H1 (cell line): ENCODE results near the gene HABP4. TPM values are rescaled to one million over a fixed set of nuclear protein-coding genes. Genes with fewer than 3 reads are reported as not detected.

Source experiments
- CTCF ChIA-PET: fragments of 300-600 bp; sonication (Branson Sonifier 250); formaldehyde crosslinking; loops from one replicate; lab custom pipeline; 2021; ENCODE audit not compliant: partially characterized antibody; lab: Charles Lee
- POLR2A ChIA-PET: fragments of 300-600 bp; sonication (Branson Sonifier 250); formaldehyde crosslinking; loops from one replicate; lab custom pipeline; 2021; ENCODE audit warnings: inconsistent platforms; ENCODE audit not compliant: partially characterized antibody; lab: Charles Lee
- DNase-seq, 2 experiments: peaks; one replicate each; pipeline versions ENCODE4 v3.0.0 to v3.0.0-alpha.2; 2010 to 2022; ENCODE audit warnings: low spot score in 2 of 2, low read depth in 1 of 2, mixed read lengths in 1 of 2
- FAIRE-seq: peaks from 2 replicates; lab custom pipeline; 2011; peaks lifted over from hg19 to GRCh38; lab: Jason Lieb, UNC
- H2AFZ ChIP-seq: 2 replicates; pipeline ENCODE4 v1.8.1; 2012; ENCODE audit warnings: low read length, inconsistent platforms
- H2AK5ac ChIP-seq: 2 replicates; pipeline ENCODE4 v1.6.1; 2013; ENCODE audit warnings: low read depth, low read length
- H2BK120ac ChIP-seq: replicated peaks from 2 replicates; pipeline ENCODE3; 2013; ENCODE audit warnings: low read depth, low read length, inconsistent platforms
- H2BK12ac ChIP-seq: 2 replicates; pipeline ENCODE4 v1.6.1; 2013; ENCODE audit warnings: low read depth, low read length
- H2BK15ac ChIP-seq: 2 replicates; pipeline ENCODE4 v1.6.1; 2013; ENCODE audit warnings: low read length
- H2BK20ac ChIP-seq: 2 replicates; pipeline ENCODE4 v1.6.1; 2013; ENCODE audit warnings: low read length
- H2BK5ac ChIP-seq: 2 replicates; pipeline ENCODE4 v1.6.1; 2013; ENCODE audit warnings: low read depth, low read length
- H3K14ac ChIP-seq: 2 replicates; pipeline ENCODE4 v1.6.1; 2013; ENCODE audit warnings: inconsistent platforms; ENCODE audit not compliant: insufficient read length
- H3K18ac ChIP-seq: 2 replicates; pipeline ENCODE4 v1.6.1; 2013; ENCODE audit warnings: low read length; ENCODE audit errors: extremely low read depth
- H3K23ac ChIP-seq: 2 replicates; pipeline ENCODE4 v1.6.1; 2013; ENCODE audit warnings: inconsistent platforms; ENCODE audit not compliant: insufficient read length
- H3K23me2 ChIP-seq: 2 replicates; pipeline ENCODE4 v1.6.1; 2013; ENCODE audit warnings: low read depth, low read length
- H3K27ac ChIP-seq: 2 replicates; pipeline ENCODE4 v1.6.1; 2011; ENCODE audit warnings: low read depth, low read length, inconsistent platforms
- H3K27me3 ChIP-seq, 4 experiments: replicated peaks in 1 of 4; 1 replicate in 1 of 4; 2 replicates in 3 of 4; pipeline versions ENCODE4 v1.6.1 to v1.8.1; 2011 to 2013; ENCODE audit warnings: low read length in 3 of 4, mild to moderate bottlenecking in 3 of 4, inconsistent platforms in 2 of 4, mixed read lengths in 2 of 4, moderate library complexity in 1 of 4; ENCODE audit not compliant: control insufficient read depth in 3 of 4, insufficient read depth in 3 of 4; ENCODE audit errors: extremely low read depth in 1 of 4
- H3K36me3 ChIP-seq, 4 experiments: 2 replicates each; pipeline versions ENCODE4 v1.6.1 to v1.8.1; 2011 to 2013; ENCODE audit warnings: mild to moderate bottlenecking in 4 of 4, low read length in 3 of 4, moderate library complexity in 2 of 4, control low read depth in 1 of 4, inconsistent platforms in 1 of 4; ENCODE audit not compliant: insufficient read depth in 4 of 4, control insufficient read depth in 2 of 4
- H3K4ac ChIP-seq: replicated peaks from 2 replicates; pipeline ENCODE3; 2013; ENCODE audit warnings: low read length, low read depth, mixed read lengths, inconsistent platforms; ENCODE audit not compliant: insufficient read length
- H3K4me1 ChIP-seq, 4 experiments: replicated peaks in 1 of 4; 1 replicate in 1 of 4; 2 replicates in 3 of 4; pipeline versions ENCODE4 v1.6.1 to v1.8.1; 2011 to 2013; ENCODE audit warnings: low read length in 3 of 4, inconsistent platforms in 2 of 4, mixed read lengths in 1 of 4; ENCODE audit not compliant: insufficient read depth in 4 of 4, control insufficient read depth in 3 of 4
- H3K4me2 ChIP-seq, 2 experiments: 2 replicates each; pipeline versions ENCODE4 v1.6.1 to v1.8.1; 2011 to 2013; ENCODE audit warnings: low read depth in 2 of 2, low read length in 2 of 2, control low read depth in 1 of 2, inconsistent platforms in 1 of 2, mild to moderate bottlenecking in 1 of 2; ENCODE audit not compliant: insufficient read depth in 1 of 2
- H3K4me3 ChIP-seq, 4 experiments: fragments of 200-600, 300-600 bp in 1 of 4; sonication (generic), shearing (Covaris generic), sonication (Bioruptor Twin) in 1 of 4; 2 replicates each; pipeline versions ENCODE4 v1.5.1 to v1.8.1; 2011 to 2016; ENCODE audit warnings: low read length in 4 of 4, low read depth in 3 of 4, control low read depth in 2 of 4, inconsistent platforms in 2 of 4, mild to moderate bottlenecking in 2 of 4, mixed read lengths in 1 of 4, moderate library complexity in 1 of 4; ENCODE audit not compliant: insufficient read depth in 2 of 4; ENCODE audit errors: extremely low read depth in 1 of 4
- H3K56ac ChIP-seq: replicated peaks from 2 replicates; pipeline ENCODE3; 2013; ENCODE audit warnings: low read depth, mild to moderate bottlenecking, mixed read lengths, low read length, inconsistent platforms; ENCODE audit not compliant: insufficient read length
- H3K79me1 ChIP-seq: 2 replicates; pipeline ENCODE4 v1.6.1; 2013; ENCODE audit warnings: low read depth, low read length, control low read depth
- H3K79me2 ChIP-seq, 2 experiments: 2 replicates each; pipeline versions ENCODE4 v1.6.1 to v1.8.1; 2012 to 2013; ENCODE audit warnings: low read length in 2 of 2, mild to moderate bottlenecking in 2 of 2, inconsistent platforms in 1 of 2; ENCODE audit not compliant: insufficient read depth in 2 of 2, control insufficient read depth in 1 of 2
- H3K9ac ChIP-seq, 4 experiments: replicated peaks in 1 of 4; 1 replicate in 1 of 4; 2 replicates in 3 of 4; pipeline versions ENCODE4 v1.6.1 to v1.8.1; 2011 to 2013; ENCODE audit warnings: low read depth in 3 of 4, low read length in 3 of 4, control low read depth in 2 of 4, mild to moderate bottlenecking in 2 of 4, moderate library complexity in 2 of 4, inconsistent platforms in 1 of 4; ENCODE audit errors: extremely low read depth in 1 of 4
- H3K9me3 ChIP-seq, 2 experiments: 2 replicates each; pipeline versions ENCODE4 v1.6.1 to v1.8.1; 2012 to 2013; ENCODE audit warnings: mild to moderate bottlenecking in 2 of 2, moderate library complexity in 2 of 2, control low read depth in 1 of 2, inconsistent platforms in 1 of 2, low read depth in 1 of 2, low read length in 1 of 2, mixed read lengths in 1 of 2; ENCODE audit not compliant: insufficient read depth in 2 of 2
- H4K20me1 ChIP-seq, 2 experiments: replicated peaks in 1 of 2; 2 replicates each; pipeline versions ENCODE3 to v1.8.1; 2011 to 2013; ENCODE audit warnings: inconsistent platforms in 2 of 2, low read length in 2 of 2, mild to moderate bottlenecking in 1 of 2; ENCODE audit not compliant: insufficient read depth in 2 of 2, control insufficient read depth in 1 of 2
- H4K5ac ChIP-seq: 2 replicates; pipeline ENCODE4 v1.6.1; 2013; ENCODE audit warnings: low read length, low read depth, mixed read lengths, inconsistent platforms; ENCODE audit not compliant: insufficient read length
- H4K8ac ChIP-seq: 2 replicates; pipeline ENCODE4 v1.8.0; 2013; ENCODE audit warnings: mild to moderate bottlenecking, moderate library complexity, low read length, inconsistent platforms; ENCODE audit not compliant: insufficient read depth; ENCODE audit errors: extremely low read depth
- H4K91ac ChIP-seq: replicated peaks from 2 replicates; pipeline ENCODE3; 2013; ENCODE audit warnings: low read length, mixed read lengths, inconsistent platforms; ENCODE audit not compliant: insufficient read length
- ASH2L ChIP-seq: fragments of 200-600, 300-600 bp; sonication (generic); IDR thresholded peaks from one replicate; pipeline ENCODE4 v1.7.1; 2017; ENCODE audit warnings: low read length
- HDAC2 ChIP-seq, 2 experiments: fragments of 300-600 bp in 1 of 2; sonication (generic) in 1 of 2; IDR thresholded peaks; 2 replicates each; pipeline ENCODE4 v1.6.1; 2011 to 2012; ENCODE audit warnings: low read depth in 2 of 2, low read length in 2 of 2, mild to moderate bottlenecking in 2 of 2, moderate library complexity in 2 of 2, borderline replicate concordance in 1 of 2, inconsistent platforms in 1 of 2
- JUND ChIP-seq: IDR thresholded peaks from 2 replicates; pipeline ENCODE4 v1.6.1; 2011; ENCODE audit warnings: mild to moderate bottlenecking, improper control_type of control experiment, low read length
- PHF8 ChIP-seq: fragments of 200-600 bp; sonication (generic); conservative IDR thresholded peaks from 2 replicates; pipeline ENCODE4 v1.7.1; 2012; ENCODE audit warnings: low read depth, mild to moderate bottlenecking, inconsistent platforms, low read length, moderate library complexity
- RBBP5 ChIP-seq: IDR thresholded peaks from 2 replicates; pipeline ENCODE4 v1.7.1; 2012; ENCODE audit warnings: low read depth, mild to moderate bottlenecking, inconsistent platforms, low read length, moderate library complexity, borderline replicate concordance
- SAP30 ChIP-seq: fragments of 300-600 bp; sonication (generic); IDR thresholded peaks from 2 replicates; pipeline ENCODE4 v1.7.1; 2012; ENCODE audit warnings: low read length, moderate library complexity, mild to moderate bottlenecking, inconsistent platforms; ENCODE audit not compliant: insufficient read depth, insufficient replicate concordance
- SIN3A ChIP-seq, 2 experiments: IDR thresholded peaks in 1 of 2; conservative IDR thresholded peaks in 1 of 2; 2 replicates each; pipeline ENCODE4 v1.6.1; 2011 to 2012; ENCODE audit warnings: low read length in 2 of 2, improper control_type of control experiment in 1 of 2, low read depth in 1 of 2, mild to moderate bottlenecking in 1 of 2
- SP2 ChIP-seq: IDR thresholded peaks from 2 replicates; pipeline ENCODE4 v1.6.1; 2012; ENCODE audit warnings: mild to moderate bottlenecking, low read length, inconsistent platforms
- SP4 ChIP-seq: IDR thresholded peaks from 2 replicates; pipeline ENCODE4 v1.6.1; 2012; ENCODE audit warnings: low read length, inconsistent platforms
- SUZ12 ChIP-seq: fragments of 200-600 bp; sonication (generic); IDR thresholded peaks from 2 replicates; pipeline ENCODE4 v1.6.1; 2012; ENCODE audit warnings: mild to moderate bottlenecking, inconsistent platforms, low read length, moderate library complexity, mixed read lengths
- TCF12 ChIP-seq: IDR thresholded peaks from 2 replicates; pipeline ENCODE4 v1.6.1; 2011; ENCODE audit warnings: low read depth, mild to moderate bottlenecking, low read length
- WGBS, 2 experiments: shearing (Covaris generic) in 1 of 2; methylation state at CpG; one replicate each; pipeline versions ENCODE4 v1.1.6 to v1.1.7; 2013 to 2015; ENCODE audit warnings: low lambda C conversion rate in 2 of 2, mixed read lengths in 2 of 2, inconsistent platforms in 1 of 2, low coverage in 1 of 2, missing lambda C conversion rate in 1 of 2; ENCODE audit not compliant: insufficient replicate concordance in 2 of 2, insufficient coverage in 1 of 2, insufficient read length in 1 of 2; ENCODE audit errors: extremely low coverage in 1 of 2, missing lambda C conversion rate in 1 of 2; 5-methylcytosine and 5-hydroxymethylcytosine counted together
- polyA plus RNA-seq, 7 experiments: library from polyadenylated mRNA; depleted of rRNA in 3 of 7; stranded (reverse) in 5 of 7; unstranded in 2 of 7; fragments of >200 nt in 5 of 7; fragments of 200-250 nt in 2 of 7; gene quantifications; 1 replicate in 5 of 7; 2 replicates in 1 of 7; 4 replicates in 1 of 7; pipeline versions ENCODE4 v1.2.1 to v1.2.3, GENCODE V29; 2011 to 2013; ENCODE audit warnings: missing spikeins in 2 of 7, mixed read lengths in 2 of 7
- total RNA-seq: library from RNA; stranded (reverse); fragmentation: NEBNext Ultra II Directional; extraction: Animal tissue kit (Norgen Biotek cat#: 25700); gene quantifications from 2 replicates; pipeline ENCODE4 v1.2.1, GENCODE V29; 2021
- TF ChIP-seq, protein P1 (sequence below): IDR thresholded peaks from 2 replicates; pipeline ENCODE4 v1.6.1; 2012; ENCODE audit warnings: inconsistent platforms
- TF ChIP-seq, protein P2 (sequence below): IDR thresholded peaks from 2 replicates; pipeline ENCODE4 v1.6.1; 2012; ENCODE audit warnings: inconsistent platforms

HABP4 gene
- total and polyA plus RNA-seq, 2 of the 8 experiments (the other 6 are each of a cell fraction or from before 2014, with no cell fraction given), result 3.3 to 11.2 TPM

DNA sequence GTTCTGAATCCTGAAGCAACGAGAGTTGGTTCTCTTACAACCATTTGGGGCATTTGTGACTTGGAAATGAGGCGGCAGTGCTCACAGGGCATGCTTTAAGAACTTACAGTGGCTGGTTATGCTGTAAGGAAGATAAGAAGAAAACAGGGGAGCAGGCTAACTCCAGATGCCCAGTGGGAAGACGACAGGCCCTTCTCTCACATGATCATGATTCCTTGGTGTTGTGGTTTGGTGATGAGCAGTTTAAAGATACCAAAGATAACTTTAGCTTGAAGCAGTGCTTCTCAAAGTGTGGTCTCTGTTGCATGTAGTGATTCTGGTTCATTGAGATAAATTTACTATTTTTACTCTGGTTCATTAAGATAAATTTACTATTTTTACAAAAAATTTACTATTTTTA lies 2.6 kb upstream of the HABP4 start:
- Histone ChIP-seq H3K27ac (no peak overlapping the region), H2BK15ac (no peak overlapping the region), H3K9ac (no peak overlapping the region)
- no peak for TF ChIP-seq SP2
- TF ChIP-seq RBBP5, result no peak
- TF ChIP-seq, protein P1, sequence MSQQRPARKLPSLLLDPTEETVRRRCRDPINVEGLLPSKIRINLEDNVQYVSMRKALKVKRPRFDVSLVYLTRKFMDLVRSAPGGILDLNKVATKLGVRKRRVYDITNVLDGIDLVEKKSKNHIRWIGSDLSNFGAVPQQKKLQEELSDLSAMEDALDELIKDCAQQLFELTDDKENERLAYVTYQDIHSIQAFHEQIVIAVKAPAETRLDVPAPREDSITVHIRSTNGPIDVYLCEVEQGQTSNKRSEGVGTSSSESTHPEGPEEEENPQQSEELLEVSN, result no peak
- TF ChIP-seq PHF8, result no peak
- no peak for TF ChIP-seq TCF12
- TF ChIP-seq HDAC2 (IDR thresholded peaks at IDR 0.05; ENCODE audit: borderline replicate concordance in 1 of 2, low read depth in 2 of 2, low read length in 2 of 2), result no peak
- TF ChIP-seq SUZ12, result no peak
- TF ChIP-seq, protein P2, sequence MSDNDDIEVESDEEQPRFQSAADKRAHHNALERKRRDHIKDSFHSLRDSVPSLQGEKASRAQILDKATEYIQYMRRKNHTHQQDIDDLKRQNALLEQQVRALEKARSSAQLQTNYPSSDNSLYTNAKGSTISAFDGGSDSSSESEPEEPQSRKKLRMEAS, result no peak
- TF ChIP-seq SP4, result no peak
- no peak for TF ChIP-seq JUND
- no peak for TF ChIP-seq ASH2L
- TF ChIP-seq SIN3A (conservative IDR thresholded peaks at IDR 0.05 in 1 of 2, IDR thresholded peaks at IDR 0.05 in 1 of 2; ENCODE audit: low read depth in 1 of 2, low read length in 2 of 2), result no peak
- no peak for TF ChIP-seq SAP30

More for the DNA sequence above, 2.6 kb upstream of the HABP4 start:
- Histone ChIP-seq H3K4me2 (no peak overlapping the region), H4K20me1 (peaks cover 2 to 3% of the 10 kb centered on the region in 2 experiments), H3K79me1 (no peaks in the 10 kb centered on the region), H3K27me3 (peaks cover 0 to 13% (median 5%) of the 10 kb centered on the region in 4 experiments; a peak in 4 of 7 replicates), H3K4me1 (peaks cover 0 to 7% (median 4%) of the 10 kb centered on the region in 4 experiments; a peak in 4 of 7 replicates), H3K14ac (no peak overlapping the region), H3K56ac (no peak overlapping the region), H4K5ac (no peak overlapping the region), H4K91ac (no peak overlapping the region), H3K4ac (no peak overlapping the region), H2BK20ac (no peak overlapping the region), H2AFZ (0 out of 2 replicates have a peak overlapping the region, but pooled peaks have one; percentile 31), H4K8ac (no peak overlapping the region), H2BK120ac (no peak overlapping the region), H2BK12ac (0 out of 2 replicates have a peak overlapping the region, but pooled peaks have one; percentile 75), H3K9me3 (no peaks in the 10 kb centered on the region), H3K79me2 (peaks cover 0 to 2% of the 10 kb centered on the region in 2 experiments; a peak in 1 of 4 replicates), H3K23me2 (peaks cover 10% of the 10 kb centered on the region), H2BK5ac (no peak overlapping the region), H3K18ac (no peak overlapping the region), H3K4me3 (no peak overlapping the region), H3K23ac (no peak overlapping the region), H3K36me3 (no peaks in the 10 kb centered on the region), H2AK5ac (no peak overlapping the region)
- DNase-seq (no peak), FAIRE-seq (no peak)
- WGBS, 2 experiments, result 88% methylated on average over 3 of the region's 3 CpGs; no CpG with 5 or more reads in 1 of the 2 experiments
- CTCF ChIA-PET, result no interaction called here
- POLR2A ChIA-PET, result no interaction called here
